GM19023 (cell line): ENCODE measurements around the gene CASR.
A peak's percentile ranks its signal among the peaks of the same experiment; 100 is the strongest.
"Not testable (repeated sequence)": the region's sequence is repeated elsewhere in the genome, so short reads cannot be mapped to it uniquely, and the experiment has no call there.

Experiments
- ATAC-seq: cut with Tn5 transposase; IDR thresholded peaks from one replicate; pipeline ENCODE4 v1.9.1; 2021; ENCODE audit warnings: mild to moderate bottlenecking, moderate library complexity; ENCODE audit not compliant: unreplicated experiment

The CASR gene, protein sequence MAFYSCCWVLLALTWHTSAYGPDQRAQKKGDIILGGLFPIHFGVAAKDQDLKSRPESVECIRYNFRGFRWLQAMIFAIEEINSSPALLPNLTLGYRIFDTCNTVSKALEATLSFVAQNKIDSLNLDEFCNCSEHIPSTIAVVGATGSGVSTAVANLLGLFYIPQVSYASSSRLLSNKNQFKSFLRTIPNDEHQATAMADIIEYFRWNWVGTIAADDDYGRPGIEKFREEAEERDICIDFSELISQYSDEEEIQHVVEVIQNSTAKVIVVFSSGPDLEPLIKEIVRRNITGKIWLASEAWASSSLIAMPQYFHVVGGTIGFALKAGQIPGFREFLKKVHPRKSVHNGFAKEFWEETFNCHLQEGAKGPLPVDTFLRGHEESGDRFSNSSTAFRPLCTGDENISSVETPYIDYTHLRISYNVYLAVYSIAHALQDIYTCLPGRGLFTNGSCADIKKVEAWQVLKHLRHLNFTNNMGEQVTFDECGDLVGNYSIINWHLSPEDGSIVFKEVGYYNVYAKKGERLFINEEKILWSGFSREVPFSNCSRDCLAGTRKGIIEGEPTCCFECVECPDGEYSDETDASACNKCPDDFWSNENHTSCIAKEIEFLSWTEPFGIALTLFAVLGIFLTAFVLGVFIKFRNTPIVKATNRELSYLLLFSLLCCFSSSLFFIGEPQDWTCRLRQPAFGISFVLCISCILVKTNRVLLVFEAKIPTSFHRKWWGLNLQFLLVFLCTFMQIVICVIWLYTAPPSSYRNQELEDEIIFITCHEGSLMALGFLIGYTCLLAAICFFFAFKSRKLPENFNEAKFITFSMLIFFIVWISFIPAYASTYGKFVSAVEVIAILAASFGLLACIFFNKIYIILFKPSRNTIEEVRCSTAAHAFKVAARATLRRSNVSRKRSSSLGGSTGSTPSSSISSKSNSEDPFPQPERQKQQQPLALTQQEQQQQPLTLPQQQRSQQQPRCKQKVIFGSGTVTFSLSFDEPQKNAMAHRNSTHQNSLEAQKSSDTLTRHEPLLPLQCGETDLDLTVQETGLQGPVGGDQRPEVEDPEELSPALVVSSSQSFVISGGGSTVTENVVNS

DNA sequence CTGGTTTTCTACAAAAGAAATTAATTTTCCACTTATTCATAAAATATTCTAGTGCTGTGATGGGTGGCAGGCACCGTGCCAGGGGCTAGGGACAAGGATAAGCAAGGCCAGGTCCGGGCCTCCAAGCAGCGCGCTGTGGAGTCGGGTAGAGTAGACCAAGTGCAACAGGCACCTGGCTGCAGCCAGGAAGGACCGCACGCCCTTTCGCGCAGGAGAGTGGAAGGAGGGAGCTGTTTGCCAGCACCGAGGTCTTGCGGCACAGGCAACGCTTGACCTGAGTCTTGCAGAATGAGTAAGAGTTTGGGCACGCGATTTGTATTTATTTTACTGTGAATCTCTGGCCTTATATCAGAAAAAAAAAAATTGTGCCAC is at the start of gene CASR:
Gene CASR, plus strand, starts transcription at position 148 of the 372 bp plus-strand sequence. CDS start 70,522 bp downstream, outside the sequence.
- no peak for ATAC-seq

DNA sequence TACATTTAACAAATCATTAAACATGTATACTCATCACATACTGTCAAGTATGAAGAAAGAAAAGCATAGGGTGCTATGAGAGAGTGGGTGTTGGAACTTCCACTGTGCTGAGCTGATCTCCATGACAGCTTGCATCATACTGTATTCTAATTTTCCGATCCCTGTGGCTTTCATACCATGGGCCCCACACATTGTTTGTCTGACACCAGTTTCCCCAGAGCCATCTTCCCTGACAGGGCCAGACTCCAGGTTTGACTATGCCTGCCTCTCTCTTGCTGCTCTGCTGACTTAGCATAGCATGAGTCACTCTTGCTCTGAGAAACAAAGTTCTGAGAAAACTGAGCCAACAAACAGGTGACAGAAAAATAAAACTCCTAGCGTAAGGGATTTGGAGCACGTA is 37.0 kb upstream of the CASR start:
- peak; percentile 97 for ATAC-seq

DNA sequence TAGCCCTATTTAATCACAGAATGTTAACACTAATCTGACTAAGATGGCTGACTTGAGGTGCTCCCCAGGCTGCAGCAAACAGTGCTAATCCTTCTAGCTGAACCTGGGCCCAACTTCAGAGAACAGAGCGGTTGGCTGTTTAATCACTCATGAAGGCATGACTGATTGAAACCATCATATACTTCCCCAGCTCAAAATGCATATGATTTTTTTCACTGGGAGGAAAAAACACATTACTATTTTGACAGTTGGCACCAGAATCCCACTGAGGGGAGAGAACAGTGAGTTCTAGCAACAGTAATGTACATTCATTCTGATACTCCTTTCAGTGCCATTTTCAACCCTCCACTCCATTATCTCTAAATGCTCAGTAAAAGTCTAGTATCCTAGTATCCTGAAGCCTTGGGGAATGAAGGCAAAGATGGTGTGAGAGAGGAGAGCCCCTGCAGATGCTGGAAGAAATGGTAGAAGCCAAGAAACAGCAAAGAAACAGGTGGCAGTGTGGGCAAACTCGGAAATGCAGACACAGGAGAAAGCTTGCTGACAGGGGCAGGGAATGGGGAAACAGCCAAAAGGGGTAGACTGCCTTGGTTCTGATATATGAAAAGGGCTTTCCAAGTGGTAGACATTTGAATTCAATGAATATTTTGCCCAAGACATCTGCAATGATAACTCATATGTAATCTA is 34.4 kb upstream of the CASR start:
- no peak for ATAC-seq

DNA sequence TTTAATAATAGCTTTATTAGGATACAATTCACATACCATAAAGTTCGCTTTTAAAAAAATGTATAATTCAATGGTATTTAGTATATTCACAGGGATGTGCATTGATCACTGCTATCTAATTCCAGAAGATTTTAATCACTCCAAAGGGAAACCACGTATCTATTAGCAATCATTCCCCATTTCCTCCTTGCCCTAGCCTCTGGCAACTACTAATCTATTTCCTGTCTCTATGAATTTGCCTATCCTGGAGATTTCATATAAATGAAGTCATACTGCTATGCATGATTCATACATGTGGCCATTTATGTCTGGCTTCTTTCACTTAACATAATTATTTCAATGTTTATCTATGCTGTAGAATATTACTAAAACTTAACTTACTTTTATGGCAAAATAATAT is 32.0 kb upstream of the CASR start:
- ATAC-seq: no peak

DNA sequence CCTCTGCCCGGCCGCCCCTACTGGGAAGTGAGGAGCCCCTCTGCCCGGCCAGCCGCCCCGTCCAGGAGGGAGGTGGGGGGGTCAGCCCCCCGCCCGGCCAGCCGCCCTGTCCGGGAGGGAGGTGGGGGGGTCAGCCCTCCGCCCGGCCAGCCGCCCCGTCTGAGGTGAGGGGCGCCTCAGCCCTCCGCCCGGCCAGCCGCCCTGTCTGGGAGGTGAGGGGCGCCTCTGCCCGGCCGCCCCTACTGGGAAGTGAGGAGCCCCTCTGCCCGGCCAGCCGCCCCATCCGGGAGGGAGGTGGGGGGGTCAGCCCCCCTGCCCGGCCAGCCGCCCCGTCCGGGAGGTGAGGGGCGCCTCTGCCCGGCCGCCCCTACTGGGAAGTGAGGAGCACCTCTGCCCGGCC is 18.5 kb upstream of the CASR start:
- ATAC-seq: not testable (repeated sequence)

DNA sequence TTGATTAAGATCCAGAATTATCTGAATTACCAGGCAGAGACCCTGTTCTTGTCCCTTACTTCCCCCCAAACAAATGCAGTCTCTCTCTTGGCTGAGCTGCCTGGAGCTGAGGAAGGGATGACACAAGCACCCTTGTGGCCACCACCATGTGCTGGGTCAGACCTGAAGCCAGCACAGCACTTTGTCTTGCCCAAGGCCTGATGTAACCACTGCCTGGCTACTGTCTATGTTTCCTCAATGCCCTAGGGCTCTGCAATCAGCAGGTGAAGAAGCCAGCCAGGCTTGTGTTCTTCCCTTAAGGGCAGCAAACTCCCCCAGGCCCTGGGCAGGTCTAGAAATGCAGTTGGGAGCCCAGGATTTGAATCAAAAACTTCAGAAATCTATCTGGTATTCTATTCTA is 15.8 kb upstream of the CASR start:
- ATAC-seq: no peak

DNA sequence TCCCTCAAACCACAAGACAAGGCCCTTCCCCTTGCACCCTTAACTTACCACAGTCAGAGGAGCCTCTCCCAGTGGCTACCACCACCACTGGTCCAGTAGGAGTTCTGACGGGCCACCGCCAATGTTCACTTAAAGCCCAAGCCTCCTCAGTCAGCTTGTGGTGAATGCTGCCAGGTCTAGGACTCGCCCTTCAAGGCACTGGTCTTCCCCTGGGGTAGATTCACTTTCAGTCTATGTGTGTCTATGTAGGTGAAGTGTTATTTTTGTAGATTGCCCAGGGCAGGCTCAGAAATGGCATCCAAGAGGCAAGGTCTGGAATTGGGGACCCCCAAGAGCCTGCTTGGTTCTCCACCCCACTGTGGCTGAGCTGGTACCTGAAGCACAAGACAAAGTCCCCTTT is 15.4 kb upstream of the CASR start:
- no peak for ATAC-seq

DNA sequence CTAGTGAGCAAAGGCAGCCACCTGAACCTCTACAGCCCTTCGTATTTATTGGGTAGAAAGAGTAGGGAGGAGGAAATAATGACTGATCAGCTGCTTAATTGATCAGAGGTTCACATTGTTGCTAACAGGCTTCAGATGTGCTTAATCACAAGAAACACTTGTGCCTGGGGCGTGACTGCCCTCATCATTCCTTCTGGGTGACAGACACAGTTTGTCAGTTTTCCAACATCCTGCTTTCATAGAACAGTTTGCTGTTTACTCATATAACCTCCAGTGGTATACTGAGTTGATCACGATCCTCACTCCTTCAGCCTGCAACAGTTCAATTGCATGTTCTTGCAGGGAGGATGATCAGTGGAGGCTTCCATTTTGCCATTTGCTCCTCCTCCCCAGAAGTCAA is 13.6 kb upstream of the CASR start:
- no peak for ATAC-seq

DNA sequence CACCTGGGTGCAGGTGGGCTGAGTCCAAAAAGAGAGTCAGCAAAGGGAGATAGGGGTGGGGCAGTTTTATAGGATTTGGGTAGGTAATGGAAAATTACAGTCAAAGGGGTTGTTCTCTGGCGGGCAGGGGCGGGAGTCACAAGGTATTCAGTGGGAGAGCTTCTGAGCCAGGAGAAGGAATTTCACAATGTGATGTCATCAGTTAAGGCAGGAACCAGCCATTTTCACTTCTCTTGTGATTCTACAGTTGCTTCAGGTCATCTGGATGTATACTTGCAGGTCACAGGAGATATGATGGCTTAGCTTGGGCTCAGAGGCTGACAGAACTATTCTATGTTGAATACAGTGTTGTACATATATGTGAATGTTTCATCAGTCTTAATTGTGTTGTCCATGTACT is 12.1 kb upstream of the CASR start:
- not testable (repeated sequence) for ATAC-seq

DNA sequence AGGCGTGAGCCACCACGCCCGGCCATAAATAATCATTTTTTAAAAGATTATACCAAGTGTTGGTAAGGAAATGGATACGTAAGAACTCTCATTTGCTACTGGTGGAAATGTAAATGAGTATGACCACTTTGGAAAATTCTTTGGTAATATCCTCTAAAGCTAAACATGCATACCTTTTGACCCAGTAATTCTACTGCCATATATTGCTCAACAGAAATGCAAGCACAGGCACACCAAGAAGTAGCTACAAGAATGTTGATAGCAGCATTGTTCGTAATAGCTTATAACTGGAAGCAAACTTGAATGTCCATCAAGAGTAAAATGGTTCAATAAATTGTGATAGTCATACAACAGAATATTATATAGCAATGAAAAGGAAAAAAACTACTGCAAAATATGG is 4.8 kb upstream of the CASR start:
- ATAC-seq: no peak

DNA sequence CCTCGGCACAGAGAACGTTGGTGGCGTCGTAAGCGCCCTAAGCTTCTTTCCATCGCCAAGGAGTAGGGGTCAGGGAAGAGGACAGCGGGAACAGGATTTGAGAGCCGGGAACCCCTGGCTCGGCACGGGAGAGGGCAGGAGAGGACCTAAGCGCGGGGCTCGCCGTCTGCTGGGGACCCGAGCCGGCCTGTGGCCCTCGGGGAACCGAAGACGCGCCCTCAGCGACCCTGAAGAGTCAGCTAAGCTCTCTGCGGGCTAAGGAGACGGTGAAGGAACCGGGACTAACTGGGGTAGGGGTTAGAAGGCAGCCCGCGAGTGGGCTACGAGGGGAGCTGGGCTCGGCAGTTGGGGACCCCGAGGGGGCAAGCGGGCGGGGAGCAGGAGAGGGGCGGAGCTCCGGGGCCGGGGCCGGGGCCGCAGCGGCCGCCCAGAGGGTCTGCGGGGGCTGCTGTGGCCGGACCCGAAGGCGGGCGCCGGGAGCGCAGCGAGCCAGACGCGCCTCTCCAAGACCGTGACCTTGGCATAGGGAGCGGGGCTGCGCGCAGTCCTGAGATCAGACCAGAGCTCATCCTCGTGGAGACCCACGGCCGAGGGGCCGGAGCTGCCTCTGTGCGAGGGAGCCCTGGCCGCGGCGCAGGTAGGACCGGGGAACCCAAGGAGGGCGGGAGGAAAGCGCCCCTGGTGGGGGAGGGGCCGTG is 574 bp downstream of the CASR start:
- no peak for ATAC-seq

DNA sequence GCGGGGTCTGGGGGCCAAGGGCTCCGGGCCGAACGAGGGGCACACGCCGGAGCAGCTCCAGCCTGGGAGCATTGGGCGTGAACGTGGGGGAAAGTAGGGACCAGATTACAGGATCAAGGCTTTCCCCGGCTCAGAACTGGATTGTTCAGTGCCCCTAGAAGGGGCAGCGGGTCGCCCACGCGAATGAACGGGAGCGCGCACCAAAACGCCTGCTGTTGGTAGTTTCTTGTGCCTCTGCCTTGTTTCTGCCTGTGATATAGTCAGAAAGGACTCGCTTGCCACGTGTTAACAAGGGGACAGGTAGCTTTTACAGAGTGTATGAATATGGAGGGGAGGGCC is 1.1 kb downstream of the CASR start:
- no peak for ATAC-seq

DNA sequence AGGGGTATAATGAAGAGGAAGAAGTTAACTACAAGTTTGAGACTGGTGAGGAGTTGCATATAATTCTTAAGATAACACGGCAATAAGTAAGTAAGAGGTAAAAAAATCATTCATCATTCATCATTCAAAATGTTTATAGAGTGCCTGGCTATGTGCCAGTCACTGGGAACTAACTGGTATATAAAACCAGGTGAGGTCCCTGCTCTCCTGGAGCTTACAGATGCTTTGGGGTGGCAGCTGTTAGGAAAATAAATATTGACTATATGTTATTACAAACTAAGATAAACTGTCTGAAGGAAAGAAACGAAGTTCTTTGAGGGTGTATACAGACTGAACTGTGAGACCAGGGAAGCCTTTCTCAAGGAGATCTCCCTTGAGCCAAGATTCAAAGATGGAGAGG is 2.9 kb downstream of the CASR start:
- ATAC-seq: no peak

DNA sequence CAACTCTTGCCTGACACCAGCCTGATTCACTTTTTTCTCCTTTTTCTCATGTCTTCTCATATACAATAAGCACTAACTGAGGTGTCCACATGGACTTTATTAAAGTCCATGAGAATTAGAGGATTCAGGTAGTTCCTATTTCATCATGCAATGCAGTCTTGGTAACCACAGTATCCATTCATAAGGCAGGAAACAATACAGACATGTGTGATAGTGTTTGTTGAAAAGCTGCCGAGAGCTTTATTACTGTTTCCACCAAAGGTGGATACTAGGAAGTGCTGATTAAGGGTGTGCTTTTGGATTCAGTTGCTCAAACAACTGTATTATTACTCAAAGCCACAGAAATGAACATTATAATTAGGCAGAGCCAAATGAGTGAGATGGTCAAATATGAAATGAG is 5.3 kb downstream of the CASR start:
- ATAC-seq: no peak

DNA sequence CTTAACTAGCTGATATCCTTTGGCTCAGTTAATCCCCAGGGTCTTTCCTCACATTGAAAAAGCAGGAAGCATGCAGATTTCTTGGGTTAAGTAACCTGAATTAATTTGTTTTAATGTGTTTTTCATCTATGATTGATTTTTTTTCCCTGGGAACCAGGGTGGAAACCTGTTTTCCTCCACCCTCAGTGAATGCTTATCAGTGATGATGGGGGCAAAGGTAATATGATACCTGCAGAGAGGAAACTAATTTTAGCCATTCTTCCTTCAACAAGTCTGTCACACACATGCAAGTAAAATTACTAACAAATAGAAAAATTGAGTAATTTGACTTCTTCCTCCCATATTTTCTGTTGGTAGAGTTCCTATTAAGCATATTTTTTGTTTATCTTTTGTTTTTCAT is 5.9 kb downstream of the CASR start:
- no peak for ATAC-seq

DNA sequence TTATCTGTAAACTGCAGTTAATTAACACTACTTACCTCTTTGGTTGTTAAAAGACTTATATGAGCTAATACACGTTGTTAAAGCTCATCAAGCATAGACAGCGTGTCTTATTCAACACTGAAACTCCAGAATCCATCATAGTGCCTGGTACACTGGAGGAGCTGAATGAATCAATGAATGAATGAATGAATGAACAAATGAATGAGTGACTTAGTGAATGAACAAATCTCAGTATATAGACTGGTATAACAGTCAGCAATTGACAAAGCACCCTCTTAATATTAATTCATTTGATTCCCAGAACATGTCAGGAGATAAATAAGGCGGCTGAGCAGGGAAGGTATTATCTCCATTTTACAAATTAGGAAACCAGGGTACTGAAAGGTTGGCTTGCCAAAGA is 7.1 kb downstream of the CASR start:
- ATAC-seq: no peak

DNA sequence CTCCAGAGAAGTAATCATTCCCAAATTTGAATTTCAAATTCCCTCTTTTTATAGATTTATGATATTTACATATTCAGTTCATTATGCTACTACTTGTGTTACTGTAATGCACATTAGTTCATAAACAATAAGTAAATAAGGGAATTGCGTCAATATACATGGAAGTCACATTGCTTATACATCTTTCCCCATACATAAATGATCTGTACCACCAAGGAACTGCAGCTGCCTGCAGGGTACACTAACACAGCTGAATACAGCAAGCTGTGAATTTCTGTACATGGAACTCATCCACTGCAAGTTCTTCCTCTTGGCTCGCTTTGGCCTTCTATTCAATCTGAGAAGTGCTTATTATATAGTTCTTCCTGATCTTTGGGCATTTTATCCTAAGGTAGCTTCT is 15.5 kb downstream of the CASR start:
- ATAC-seq: no peak

DNA sequence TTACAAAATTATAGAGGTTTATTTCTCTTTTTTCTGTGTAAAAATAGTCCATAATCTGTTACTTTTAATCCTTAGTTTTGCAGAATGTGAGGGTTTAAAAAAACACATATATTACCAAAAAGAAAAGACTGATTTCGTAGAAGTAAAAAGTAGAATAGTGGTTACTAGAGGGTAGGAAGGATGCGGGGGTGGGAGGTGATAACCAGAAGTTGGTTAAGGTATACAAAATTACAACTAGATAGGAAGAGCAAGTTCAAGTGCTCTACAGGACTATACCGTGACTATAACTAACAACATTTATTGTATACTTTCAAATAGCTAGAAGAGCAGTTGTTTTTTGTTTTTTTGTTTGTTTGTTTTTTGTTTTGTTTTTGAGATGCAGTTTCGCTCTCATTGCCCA is 16.1 kb downstream of the CASR start:
- no peak for ATAC-seq

DNA sequence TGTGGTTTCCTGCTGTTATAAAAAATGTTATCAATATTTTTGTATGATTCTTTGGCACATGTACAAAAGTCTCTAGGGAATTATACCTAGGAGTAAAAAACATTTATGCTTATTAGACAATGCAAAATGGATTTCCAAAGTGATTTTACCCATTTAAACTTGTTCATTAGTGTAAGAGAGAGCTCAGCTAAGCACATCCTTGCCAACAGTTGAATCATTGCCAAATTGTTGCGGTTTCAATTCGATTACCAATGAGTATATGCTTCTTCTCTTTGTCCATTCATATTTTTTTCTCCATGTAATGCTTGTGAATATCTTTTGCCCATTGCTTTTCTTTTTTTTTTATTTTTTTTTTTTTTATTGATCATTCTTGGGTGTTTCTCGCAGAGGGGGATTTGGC is 17.2 kb downstream of the CASR start:
- no peak for ATAC-seq

DNA sequence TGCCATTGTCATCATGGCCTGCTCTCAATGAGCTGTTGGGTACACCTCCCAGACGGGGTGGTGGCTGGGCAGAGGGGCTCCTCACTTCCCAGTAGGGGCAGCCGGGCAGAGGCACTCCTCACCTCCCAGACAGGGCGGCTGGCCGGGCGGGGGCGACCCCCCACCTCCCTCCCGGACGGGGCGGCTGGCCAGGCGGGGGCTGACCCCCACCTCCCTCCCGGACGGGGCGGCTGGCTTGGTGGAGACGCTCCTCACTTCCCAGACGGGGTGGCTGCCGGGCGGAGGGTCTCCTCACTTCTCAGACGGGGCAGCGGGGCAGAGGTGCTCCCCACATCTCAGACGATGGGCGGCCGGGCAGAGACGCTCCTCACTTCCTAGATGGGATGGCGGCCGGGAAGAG is 18.0 kb downstream of the CASR start:
- not testable (repeated sequence) for ATAC-seq

DNA sequence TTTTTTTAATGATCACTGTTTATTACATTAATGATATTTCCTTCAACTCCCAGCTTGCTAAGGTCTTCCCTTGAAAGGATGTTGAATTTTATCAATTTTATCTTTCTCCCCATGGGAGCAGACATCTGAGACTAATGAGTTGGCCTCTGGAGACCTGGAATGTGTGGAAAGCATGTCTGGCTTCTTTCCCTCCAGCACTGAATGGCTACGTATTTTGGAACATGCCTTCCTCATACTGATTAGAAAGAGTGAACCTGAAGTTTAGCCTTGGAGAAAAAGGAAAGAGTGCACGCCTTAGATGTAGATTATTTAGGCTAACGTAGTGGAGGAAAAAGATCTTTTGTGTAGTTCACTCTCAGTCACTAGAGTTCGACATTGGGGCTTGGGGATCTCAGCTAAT is 25.1 kb downstream of the CASR start:
- no peak for ATAC-seq
